ENCODE measurements around the gene MICAL3.

- no peak for TF ChIP-seq JUND (IDR thresholded peaks at IDR 0.05; ENCODE audit: low read length)
- no peak for TF ChIP-seq CTCF (IDR thresholded peaks at IDR 0.05; ENCODE audit: control extremely low read depth in 1 of 3, insufficient read depth in 1 of 3, low read depth in 1 of 3, low read length in 3 of 3)
- no peak for TF ChIP-seq SIN3A (conservative IDR thresholded peaks at IDR 0.05 in 1 of 2, IDR thresholded peaks at IDR 0.05 in 1 of 2; ENCODE audit: low read depth in 1 of 2, low read length in 2 of 2)
- TF ChIP-seq EZH2 (IDR thresholded peaks at IDR 0.05; ENCODE audit: low read depth, low read length, severe bottlenecking), result no peak
- TF ChIP-seq SRF (IDR thresholded peaks at IDR 0.05; ENCODE audit: low read depth, low read length), result no peak
- TF ChIP-seq CHD1 (IDR thresholded peaks at IDR 0.05; ENCODE audit: low read depth, low read length), result no peak
- TF ChIP-seq YY1 (IDR thresholded peaks at IDR 0.05; ENCODE audit: low read depth, low read length), result no peak
Observed at GRCh38 chr22:17994424-17995108, 29.8 kb downstream of the MICAL3 start.
